ENCODE data around the gene MTERF4. TPM values are rescaled to one million over a fixed set of nuclear protein-coding genes. Genes with fewer than 3 reads are reported as not detected.

The MTERF4 gene
- total and polyA plus RNA-seq, 2 of the 8 experiments (the other 6 are each of a cell fraction or from before 2014, with no cell fraction given): 25.9 to 28.5 TPM

- no peak for FAIRE-seq
- POLR2A ChIA-PET (ENCODE audit: partially characterized antibody): no interaction called here
- no peak overlapping the region for H4K91ac ChIP-seq (replicated peaks; ENCODE audit: insufficient read length, low read length)
These were observed 45.2 kb upstream of the MTERF4 start for GRCh38 chr2:241147336-241147735.

More at GRCh38 chr2:241147336-241147735, 45.2 kb upstream of the MTERF4 start:
- DNase-seq (ENCODE audit: low read depth in 1 of 2, low spot score in 2 of 2): no peak
- Histone ChIP-seq H2BK15ac (ENCODE audit: low read length) (no peak overlapping the region), H3K9ac (replicated peaks in 1 of 4; ENCODE audit: extremely low read depth in 1 of 4, low read depth in 3 of 4, low read length in 3 of 4) (no peak overlapping the region), H3K4me2 (ENCODE audit: insufficient read depth in 1 of 2, low read depth in 2 of 2, low read length in 2 of 2) (no peak overlapping the region; a peak in 1 of 4 replicates), H3K4me3 (ENCODE audit: extremely low read depth in 1 of 4, insufficient read depth in 2 of 4, low read depth in 3 of 4, low read length in 4 of 4) (no peak overlapping the region), H2AFZ (ENCODE audit: low read length) (no peak overlapping the region), H3K79me2 (ENCODE audit: control insufficient read depth in 1 of 2, insufficient read depth in 2 of 2, low read length in 2 of 2) (peaks cover 4 to 39% of the 10 kb centered on the region in 2 experiments; a peak in 3 of 4 replicates), H2AK5ac (ENCODE audit: low read depth, low read length) (no peak overlapping the region), H3K14ac (ENCODE audit: insufficient read length) (no peak overlapping the region), H4K8ac (ENCODE audit: extremely low read depth, insufficient read depth, low read length) (no peak overlapping the region), H3K4me1 (replicated peaks in 1 of 4; ENCODE audit: control insufficient read depth in 3 of 4, insufficient read depth in 4 of 4, low read length in 3 of 4) (peaks cover 0 to 11% (median 7%) of the 10 kb centered on the region in 4 experiments; a peak in 6 of 7 replicates), H3K18ac (ENCODE audit: extremely low read depth, low read length) (no peak overlapping the region), H3K4ac (replicated peaks; ENCODE audit: insufficient read length, low read depth, low read length) (no peak overlapping the region), H2BK5ac (ENCODE audit: low read depth, low read length) (no peak overlapping the region), H2BK12ac (ENCODE audit: low read depth, low read length) (no peak overlapping the region), H3K79me1 (ENCODE audit: low read depth, low read length) (peaks cover 14% of the 10 kb centered on the region), H4K20me1 (replicated peaks in 1 of 2; ENCODE audit: control insufficient read depth in 1 of 2, insufficient read depth in 2 of 2, low read length in 2 of 2) (peaks cover 0 to 15% of the 10 kb centered on the region in 2 experiments), H4K5ac (ENCODE audit: insufficient read length, low read depth, low read length) (no peak overlapping the region), H2BK20ac (ENCODE audit: low read length) (no peak overlapping the region), H3K9me3 (ENCODE audit: insufficient read depth in 2 of 2, low read depth in 1 of 2, low read length in 1 of 2) (no peaks in the 10 kb centered on the region), H3K27me3 (replicated peaks in 1 of 4; ENCODE audit: control insufficient read depth in 3 of 4, extremely low read depth in 1 of 4, insufficient read depth in 3 of 4, low read length in 3 of 4) (peaks cover 0 to 3% (median 2%) of the 10 kb centered on the region in 4 experiments; a peak in 1 of 7 replicates), H3K56ac (replicated peaks; ENCODE audit: insufficient read length, low read depth, low read length) (no peak overlapping the region), H3K23me2 (ENCODE audit: low read depth, low read length) (peaks cover 9% of the 10 kb centered on the region; the same call in 1 of the 2 replicates), H3K23ac (ENCODE audit: insufficient read length) (no peak overlapping the region), H2BK120ac (replicated peaks; ENCODE audit: low read depth, low read length) (no peak overlapping the region), H3K36me3 (ENCODE audit: control insufficient read depth in 2 of 4, insufficient read depth in 4 of 4, low read length in 3 of 4) (no peaks in the 10 kb centered on the region), H3K27ac (ENCODE audit: low read depth, low read length) (no peak overlapping the region)
- TF ChIP-seq CBX5 (IDR thresholded peaks at IDR 0.05; ENCODE audit: low read depth, low read length) (no peak), ASH2L (IDR thresholded peaks at IDR 0.05; ENCODE audit: low read length) (no peak), RFX5 (IDR thresholded peaks at IDR 0.05; ENCODE audit: borderline replicate concordance, low read depth, low read length) (no peak), TAF1 (IDR thresholded peaks at IDR 0.05; ENCODE audit: low read depth, low read length) (no peak), ZNF274 (IDR thresholded peaks at IDR 0.05; ENCODE audit: borderline replicate concordance, extremely low read depth, low read length) (no peak)
- TF ChIP-seq, protein P1, sequence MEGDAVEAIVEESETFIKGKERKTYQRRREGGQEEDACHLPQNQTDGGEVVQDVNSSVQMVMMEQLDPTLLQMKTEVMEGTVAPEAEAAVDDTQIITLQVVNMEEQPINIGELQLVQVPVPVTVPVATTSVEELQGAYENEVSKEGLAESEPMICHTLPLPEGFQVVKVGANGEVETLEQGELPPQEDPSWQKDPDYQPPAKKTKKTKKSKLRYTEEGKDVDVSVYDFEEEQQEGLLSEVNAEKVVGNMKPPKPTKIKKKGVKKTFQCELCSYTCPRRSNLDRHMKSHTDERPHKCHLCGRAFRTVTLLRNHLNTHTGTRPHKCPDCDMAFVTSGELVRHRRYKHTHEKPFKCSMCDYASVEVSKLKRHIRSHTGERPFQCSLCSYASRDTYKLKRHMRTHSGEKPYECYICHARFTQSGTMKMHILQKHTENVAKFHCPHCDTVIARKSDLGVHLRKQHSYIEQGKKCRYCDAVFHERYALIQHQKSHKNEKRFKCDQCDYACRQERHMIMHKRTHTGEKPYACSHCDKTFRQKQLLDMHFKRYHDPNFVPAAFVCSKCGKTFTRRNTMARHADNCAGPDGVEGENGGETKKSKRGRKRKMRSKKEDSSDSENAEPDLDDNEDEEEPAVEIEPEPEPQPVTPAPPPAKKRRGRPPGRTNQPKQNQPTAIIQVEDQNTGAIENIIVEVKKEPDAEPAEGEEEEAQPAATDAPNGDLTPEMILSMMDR (IDR thresholded peaks at IDR 0.05; ENCODE audit: control extremely low read depth in 1 of 3, insufficient read depth in 1 of 3, low read depth in 1 of 3, low read length in 3 of 3): no peak
- WGBS, 2 experiments (ENCODE audit: extremely low coverage in 1 of 2, insufficient coverage in 1 of 2, insufficient read length in 1 of 2, insufficient replicate concordance in 2 of 2, low coverage in 1 of 2, low lambda C conversion rate in 2 of 2, missing lambda C conversion rate in 1 of 2): 90% methylated on average over 3 of the region's 3 CpGs; no CpG with 5 or more reads in 1 of the 2 experiments
- CTCF ChIA-PET (ENCODE audit: partially characterized antibody): interaction anchor here (1.0 kb wide), 1 partner anchor 157 kb away, joined by 3 read pairs; no protein-coding TSS in a partner anchor

All from H1 (cell line).